Measurements from ENCODE around the gene MYORG. TPM values are rescaled to one million over a fixed set of nuclear protein-coding genes. Genes with fewer than 3 reads are reported as not detected.

Gene MYORG
- total RNA-seq, 1 experiment from 2014 or later, result 2.4 TPM

GRCh38 chr9:34380034-34380510, 3.4 kb upstream of the MYORG start:
- CTCF ChIA-PET, result interaction anchor here (0.7 to 9.3 kb wide), 9 partner anchors 9 to 232 kb away, joined by 3 to 198 read pairs (median 5); partner anchors contain the start of gene RPP25L
- no peak for TF ChIP-seq CTCF (IDR thresholded peaks at IDR 0.05; ENCODE audit: unreplicated experiment)
- POLR2A ChIA-PET, result interaction anchor here (5.6 kb wide), 1 partner anchor 47 kb away, joined by 77 read pairs; the partner anchor contains the start of gene NUDT2

GRCh38 chr9:34379334-34380033, 2.8 kb upstream of the MYORG start:
- peak; percentile 92 for TF ChIP-seq CTCF (IDR thresholded peaks at IDR 0.05; ENCODE audit: unreplicated experiment)
- ChIA-PET POLR2A (interaction anchor here (0.5 to 5.6 kb wide), 7 partner anchors 15 to 257 kb away, joined by 3 to 77 read pairs (median 4); partner anchors contain the start of gene NUDT2), CTCF (interaction anchor here (0.6 to 9.3 kb wide), 19 partner anchors 9 to 453 kb away, joined by 3 to 198 read pairs (median 4); partner anchors contain the start of gene RPP25L)
- no peak overlapping the region for H3K27ac Mint-ChIP-seq (ENCODE audit: low read depth, unreplicated experiment)
- peak overlapping the region; percentile 4 for H3K4me3 Mint-ChIP-seq (ENCODE audit: unreplicated experiment)
- no peaks in the 10 kb centered on the region for H3K27me3 Mint-ChIP-seq (ENCODE audit: insufficient read depth, unreplicated experiment)
- H3K4me1 Mint-ChIP-seq (ENCODE audit: insufficient read depth, unreplicated experiment), result peaks cover 27% of the 10 kb centered on the region
- BruUV-seq (replicated peaks), result no TSS peak
- intact Hi-C loops (cut with micrococcal nuclease), result loop anchor here (5.0 kb wide), 2 partner anchors 367 to 567 kb away; no protein-coding TSS in a partner anchor
- H3K36me3 Mint-ChIP-seq (ENCODE audit: insufficient read depth, unreplicated experiment), result no peaks in the 10 kb centered on the region
- no peaks in the 10 kb centered on the region for H3K9me3 Mint-ChIP-seq (ENCODE audit: unreplicated experiment)
- DNase-seq (ENCODE audit: unreplicated experiment), result peak; percentile 88

More at GRCh38 chr9:34380034-34380510, 3.4 kb upstream of the MYORG start:
- DNase-seq (ENCODE audit: unreplicated experiment), result no peak
- Mint-ChIP-seq H3K9me3 (ENCODE audit: unreplicated experiment) (no peaks in the 10 kb centered on the region), H3K36me3 (ENCODE audit: insufficient read depth, unreplicated experiment) (no peaks in the 10 kb centered on the region), H3K4me1 (ENCODE audit: insufficient read depth, unreplicated experiment) (peaks cover 21% of the 10 kb centered on the region), H3K4me3 (ENCODE audit: unreplicated experiment) (no peak overlapping the region), H3K27me3 (ENCODE audit: insufficient read depth, unreplicated experiment) (no peaks in the 10 kb centered on the region), H3K27ac (ENCODE audit: low read depth, unreplicated experiment) (no peak overlapping the region)
- intact Hi-C loops (cut with micrococcal nuclease), result no loop called here
- no TSS peak for BruUV-seq (replicated peaks)

- intact Hi-C loops (cut with micrococcal nuclease), result loop anchor here (5.0 kb wide), 2 partner anchors 366 to 566 kb away; no protein-coding TSS in a partner anchor
- TF ChIP-seq CTCF (IDR thresholded peaks at IDR 0.05; ENCODE audit: unreplicated experiment), result no peak
- CTCF ChIA-PET, result interaction anchor here (0.6 to 9.3 kb wide), 19 partner anchors 9 to 308 kb away, joined by 3 to 198 read pairs (median 4); partner anchors contain the start of genes DCAF12 and RPP25L
- Mint-ChIP-seq H3K27me3 (ENCODE audit: insufficient read depth, unreplicated experiment) (no peaks in the 10 kb centered on the region), H3K4me3 (ENCODE audit: unreplicated experiment) (no peak overlapping the region), H3K36me3 (ENCODE audit: insufficient read depth, unreplicated experiment) (no peaks in the 10 kb centered on the region), H3K27ac (ENCODE audit: low read depth, unreplicated experiment) (no peak overlapping the region), H3K9me3 (ENCODE audit: unreplicated experiment) (no peaks in the 10 kb centered on the region), H3K4me1 (ENCODE audit: insufficient read depth, unreplicated experiment) (peaks cover 35% of the 10 kb centered on the region)
- POLR2A ChIA-PET, result interaction anchor here (0.6 to 5.6 kb wide), 8 partner anchors 15 to 260 kb away, joined by 3 to 77 read pairs (median 4); partner anchors contain the start of genes NUDT2 and SIGMAR1
- no TSS peak for BruUV-seq (replicated peaks)
- no peak for DNase-seq (ENCODE audit: unreplicated experiment)
Observed at GRCh38 chr9:34378376-34379060, 1.8 kb upstream of the MYORG start.

Measured in MCF 10A (cell line).